ENCODE measurements around the gene PFDN4. TPM values are rescaled to one million over a fixed set of nuclear protein-coding genes. Genes with fewer than 3 reads are reported as not detected.

The PFDN4 gene
- total and polyA plus RNA-seq, 2 of the 4 experiments (the other 2 are of a cell fraction): 14.9 to 93.2 TPM

- Histone ChIP-seq H2BK5ac (ENCODE audit: low read depth, low read length, poor library complexity, severe bottlenecking) (no peak overlapping the region), H4K8ac (ENCODE audit: low read depth in 2 of 2, low read length in 2 of 2) (no peak overlapping the region), H4K91ac (ENCODE audit: insufficient read depth, low read depth, low read length) (no peak overlapping the region), H2AK5ac (ENCODE audit: low read depth, low read length) (no peak overlapping the region), H2BK120ac (ENCODE audit: low read depth, low read length) (no peak overlapping the region), H3K9me3 (ENCODE audit: control insufficient read depth, insufficient read depth, low read length) (no peaks in the 10 kb centered on the region), H2AK9ac (replicated peaks; ENCODE audit: low read depth, low read length, poor library complexity) (no peak overlapping the region), H3K9me1 (ENCODE audit: insufficient read depth, low read length) (peaks cover 3% of the 10 kb centered on the region; the same call in 1 of the 2 replicates), H3K4me2 (ENCODE audit: low read depth, low read length) (no peak overlapping the region), H2BK15ac (ENCODE audit: low read depth, low read length) (no peak overlapping the region), H3K18ac (ENCODE audit: low read depth, low read length) (no peak overlapping the region), H3K56ac (ENCODE audit: extremely low read depth, insufficient read depth, low read length) (no peak overlapping the region), H3K14ac (replicated peaks; ENCODE audit: low read depth, low read length) (no peak overlapping the region), H3K4me1 (ENCODE audit: control insufficient read depth, insufficient read depth, low read length) (peaks cover 2% of the 10 kb centered on the region; the same call in 1 of the 2 replicates), H3K27me3 (ENCODE audit: control insufficient read depth, insufficient read depth, low read length) (no peaks in the 10 kb centered on the region), H4K5ac (ENCODE audit: low read depth, low read length) (no peak overlapping the region), H4K20me1 (ENCODE audit: insufficient read depth, low read length) (peaks cover 30% of the 10 kb centered on the region; the same call in 1 of the 2 replicates), H3K27ac (ENCODE audit: insufficient read depth, low read length) (no peak overlapping the region), H2AFZ (replicated peaks; ENCODE audit: low read length, poor library complexity) (no peak overlapping the region), H3K4me3 (ENCODE audit: insufficient read depth, low read depth, low read length) (no peak overlapping the region), H3K36me3 (ENCODE audit: control insufficient read depth, insufficient read depth, low read length) (peaks cover 12% of the 10 kb centered on the region), H3K23ac (ENCODE audit: low read depth, low read length) (no peak overlapping the region), H3K4ac (ENCODE audit: low read depth, low read length) (no peak overlapping the region), H3K9ac (ENCODE audit: low read depth, low read length) (no peak overlapping the region), H2BK20ac (ENCODE audit: low read depth, low read length) (no peak overlapping the region), H3K79me1 (ENCODE audit: low read depth in 1 of 2, low read length in 2 of 2) (peaks cover 26 to 44% of the 10 kb centered on the region in 2 experiments)
- no peak for TF ChIP-seq CEBPB (IDR thresholded peaks at IDR 0.05; ENCODE audit: low read depth, low read length)
- no peak for TF ChIP-seq BHLHE40 (IDR thresholded peaks at IDR 0.05; ENCODE audit: low read depth, low read length)
- no peak for TF ChIP-seq RFX5 (IDR thresholded peaks at IDR 0.05; ENCODE audit: low read depth, low read length)
- no peak for TF ChIP-seq CTCF (conservative IDR thresholded peaks at IDR 0.05; ENCODE audit: low read depth, low read length)
- TF ChIP-seq MAZ (IDR thresholded peaks at IDR 0.05; ENCODE audit: borderline replicate concordance, low read depth, low read length): no peak
- no peak for TF ChIP-seq CHD1 (IDR thresholded peaks at IDR 0.05; ENCODE audit: low read depth, low read length)
- TF ChIP-seq POLR2A (IDR thresholded peaks at IDR 0.05; ENCODE audit: low read depth, low read length): no peak
- TF ChIP-seq RAD21 (IDR thresholded peaks at IDR 0.05; ENCODE audit: low read length): no peak
- TF ChIP-seq NFE2L2 (IDR thresholded peaks at IDR 0.05; ENCODE audit: low read depth, low read length): no peak
- no peak for TF ChIP-seq SMC3 (IDR thresholded peaks at IDR 0.05; ENCODE audit: low read depth, low read length)
- no peak for TF ChIP-seq MAFK (IDR thresholded peaks at IDR 0.05; ENCODE audit: low read depth, low read length)
- TF ChIP-seq ELK1 (IDR thresholded peaks at IDR 0.05; ENCODE audit: borderline replicate concordance, low read depth, low read length): no peak
- no peak for TF ChIP-seq RCOR1 (IDR thresholded peaks at IDR 0.05; ENCODE audit: insufficient replicate concordance, low read length)
- 60% methylated on average over 3 of the region's 8 CpGs; no CpG with 5 or more reads in 1 of the 2 experiments for WGBS, 2 experiments (ENCODE audit: extremely low coverage in 2 of 2, insufficient read length in 1 of 2)
- ChIA-PET CTCF (interaction anchor here (0.7 kb wide), 1 partner anchor 117 kb away, joined by 3 read pairs; no protein-coding TSS in a partner anchor), POLR2A (ENCODE audit: unreplicated experiment) (interaction anchor here (0.6 kb wide), 1 partner anchor 437 kb away, joined by 3 read pairs; no protein-coding TSS in a partner anchor)
- ATAC-seq (ENCODE audit: low read depth) (no peak), DNase-seq (no peak)
- intact Hi-C loops (cut with micrococcal nuclease) (no loop called here), dilution Hi-C loops (cut with HindIII; ENCODE audit: low sequenced_read_pairs, unreplicated experiment) (no loop called here), in situ Hi-C loops (cut with MboI; ENCODE audit: low sequenced_read_pairs) (no loop called here)
- BruUV-seq (replicated peaks): no TSS peak
Observed at GRCh38 chr20:54214566-54214965, 6.7 kb downstream of the PFDN4 start.
